Liver (tissue), 9 donors: ENCODE data around the gene DDX19B. TPM values are rescaled to one million over a fixed set of nuclear protein-coding genes. Genes with fewer than 3 reads are reported as not detected.

Experiments used
- DNase-seq: peaks from one replicate; pipeline ENCODE4 v3.0.0-alpha.2; 2017; ENCODE audit warnings: low spot score
- H3K27ac ChIP-seq, 2 donors: one replicate each; pipeline ENCODE4 v1.7.0; 2013; ENCODE audit warnings: inconsistent platforms in 2 of 2, low read length in 2 of 2, control low read depth in 1 of 2, low read depth in 1 of 2, mild to moderate bottlenecking in 1 of 2
- H3K27me3 ChIP-seq, 4 donors: one replicate each; pipeline versions ENCODE4 v1.6.1 to v1.7.0; 2013; ENCODE audit warnings: low read length in 3 of 4, inconsistent platforms in 1 of 4, mild to moderate bottlenecking in 1 of 4, moderate library complexity in 1 of 4; ENCODE audit not compliant: control insufficient read depth in 4 of 4, insufficient read depth in 4 of 4
- H3K36me3 ChIP-seq, 4 donors: one replicate each; pipeline versions ENCODE4 v1.6.1 to v1.7.0; 2013; ENCODE audit warnings: low read length in 3 of 4, mild to moderate bottlenecking in 3 of 4, low read depth in 1 of 4, moderate library complexity in 1 of 4; ENCODE audit not compliant: control insufficient read depth in 4 of 4, insufficient read depth in 3 of 4
- H3K4me1 ChIP-seq, 4 donors: one replicate each; pipeline versions ENCODE4 v1.6.1 to v1.7.0; 2013; ENCODE audit warnings: low read length in 3 of 4, mild to moderate bottlenecking in 3 of 4, moderate library complexity in 1 of 4; ENCODE audit not compliant: control insufficient read depth in 4 of 4, insufficient read depth in 4 of 4
- H3K4me3 ChIP-seq, 3 donors: one replicate each; pipeline versions ENCODE4 v1.6.1 to v1.7.0; 2013; ENCODE audit warnings: low read length in 3 of 3, control low read depth in 1 of 3, low read depth in 1 of 3, mild to moderate bottlenecking in 1 of 3
- H3K9ac ChIP-seq, 2 donors: one replicate each; pipeline ENCODE4 v1.7.0; 2013; ENCODE audit warnings: low read length in 2 of 2, mild to moderate bottlenecking in 2 of 2, moderate library complexity in 2 of 2, control low read depth in 1 of 2, low read depth in 1 of 2
- H3K9me3 ChIP-seq, 4 donors: one replicate each; pipeline versions ENCODE4 v1.6.1 to v1.7.0; 2013; ENCODE audit warnings: low read length in 3 of 4; ENCODE audit not compliant: control insufficient read depth in 4 of 4
- ATF3 ChIP-seq: IDR thresholded peaks from 2 replicates; pipeline ENCODE4 v1.6.1; 2016; ENCODE audit warnings: antibody characterized with exemption
- CTCF ChIP-seq: fragments of 150-350 bp; IDR thresholded peaks from 2 replicates; pipeline ENCODE4 v1.5.1; 2017; ENCODE audit warnings: improper control_type of control experiment, low read depth, low read length; ENCODE audit not compliant: missing input control
- FOXA1 ChIP-seq: IDR thresholded peaks from 2 replicates; pipeline ENCODE4 v1.6.1; 2016; ENCODE audit warnings: antibody characterized with exemption
- FOXA2 ChIP-seq: IDR thresholded peaks from 2 replicates; pipeline ENCODE4 v1.6.1; 2016; ENCODE audit warnings: antibody characterized with exemption
- GABPA ChIP-seq, 2 donors: IDR thresholded peaks in 1 of 2; conservative IDR thresholded peaks in 1 of 2; 2 replicates each; pipeline ENCODE4 v1.6.1; 2016; ENCODE audit warnings: antibody characterized with exemption in 2 of 2, mild to moderate bottlenecking in 1 of 2, moderate library complexity in 1 of 2
- HNF4A ChIP-seq, 2 donors: conservative IDR thresholded peaks; 2 replicates each; pipeline ENCODE4 v1.6.1; 2016; ENCODE audit warnings: antibody characterized with exemption in 2 of 2, mild to moderate bottlenecking in 2 of 2
- HNF4G ChIP-seq: IDR thresholded peaks from 2 replicates; pipeline ENCODE4 v1.6.1; 2016; ENCODE audit warnings: antibody characterized with exemption
- JUND ChIP-seq, 2 donors: IDR thresholded peaks; 2 replicates each; pipeline ENCODE4 v1.6.1; 2016; ENCODE audit warnings: antibody characterized with exemption in 2 of 2
- MAX ChIP-seq: IDR thresholded peaks from 2 replicates; pipeline ENCODE4 v1.6.1; 2016; ENCODE audit warnings: antibody characterized with exemption
- RAD21 ChIP-seq, 2 donors: IDR thresholded peaks; 2 replicates each; pipeline ENCODE4 v1.6.1; 2016; ENCODE audit warnings: antibody characterized with exemption in 2 of 2, mild to moderate bottlenecking in 2 of 2
- REST ChIP-seq: IDR thresholded peaks from 2 replicates; pipeline ENCODE4 v1.6.1; 2016; ENCODE audit warnings: antibody characterized with exemption, mild to moderate bottlenecking
- RXRA ChIP-seq, 2 donors: IDR thresholded peaks; 2 replicates each; pipeline ENCODE4 v1.6.1; 2017 to 2018; ENCODE audit warnings: antibody characterized with exemption in 2 of 2, mild to moderate bottlenecking in 1 of 2
- SP1 ChIP-seq: IDR thresholded peaks from 2 replicates; pipeline ENCODE4 v1.6.1; 2018; ENCODE audit warnings: antibody characterized with exemption, mild to moderate bottlenecking
- TAF1 ChIP-seq: conservative IDR thresholded peaks from 2 replicates; pipeline ENCODE4 v1.6.1; 2016; ENCODE audit warnings: antibody characterized with exemption, mild to moderate bottlenecking
- YY1 ChIP-seq: IDR thresholded peaks from 2 replicates; pipeline ENCODE4 v1.6.1; 2016; ENCODE audit warnings: antibody characterized with exemption, mild to moderate bottlenecking
- ZBTB33 ChIP-seq: IDR thresholded peaks from 2 replicates; pipeline ENCODE4 v1.6.1; 2016; ENCODE audit warnings: antibody characterized with exemption
- WGBS: extraction: QIAGEN DNeasy Blood & Tissue Kit; methylation state at CpG from one replicate; pipeline ENCODE4 v1.1.7; 2013; 5-methylcytosine and 5-hydroxymethylcytosine counted together
- polyA plus RNA-seq, 2 donors: library from polyadenylated mRNA; stranded (reverse) in 1 of 2; unstranded in 1 of 2; fragments of 200-250 nt in 1 of 2; fragments of >200 nt in 1 of 2; fragmentation: Nextera tagmentation in 1 of 2; extraction: Ambion mirVana in 1 of 2; gene quantifications; one replicate each; pipeline versions ENCODE4 v1.2.1 to v1.2.3, GENCODE V29; 2013 to 2015
- total RNA-seq, 2 donors: library from RNA; depleted of rRNA; stranded (reverse); fragments of >200 nt; gene quantifications; one replicate each; pipeline ENCODE4 v1.2.3, GENCODE V29; 2014
- donor health status: healthy.
- donor health status: healthy.
- donor health status: healthy.
- donor health status: healthy.
- donor health status: healthy.

The DDX19B gene
- total and polyA plus RNA-seq, 4 donors = 11.3 to 21.4 (median 16.5) TPM

- 100% methylated on average over 1 of the region's 1 CpG for WGBS
- Histone ChIP-seq H3K27me3 (no peaks in the 10 kb centered on the region), H3K36me3 (peaks cover 0 to 9% (median 2%) of the 10 kb centered on the region in 4 donors), H3K27ac (no peak overlapping the region), H3K9ac (no peak overlapping the region), H3K9me3 (no peaks in the 10 kb centered on the region), H3K4me3 (no peak overlapping the region), H3K4me1 (peaks cover 3 to 11% (median 3%) of the 10 kb centered on the region in 4 donors)
- no peak for DNase-seq
- TF ChIP-seq JUND (IDR thresholded peaks at IDR 0.05) (no peak), SP1 (no peak), RXRA (IDR thresholded peaks at IDR 0.05) (no peak), TAF1 (no peak), REST (no peak), CTCF (no peak), YY1 (no peak), ATF3 (no peak), ZBTB33 (no peak), RAD21 (IDR thresholded peaks at IDR 0.05) (no peak), HNF4A (conservative IDR thresholded peaks at IDR 0.05) (no peak), FOXA1 (no peak), MAX (no peak), FOXA2 (no peak), GABPA (IDR thresholded peaks at IDR 0.05 in 1 of 2, conservative IDR thresholded peaks at IDR 0.05 in 1 of 2) (no peak)
Observed at GRCh38 chr16:70301121-70301520, 2.1 kb downstream of the DDX19B start.

GRCh38 chr16:70302745-70303144, 3.8 kb downstream of the DDX19B start:
- no peak overlapping the region for H3K4me3 ChIP-seq
- no peak overlapping the region for H3K27ac ChIP-seq
- TF ChIP-seq TAF1 (no peak), RXRA (IDR thresholded peaks at IDR 0.05) (no peak), FOXA1 (no peak), YY1 (no peak), JUND (IDR thresholded peaks at IDR 0.05) (no peak), HNF4G (no peak), RAD21 (IDR thresholded peaks at IDR 0.05) (no peak), SP1 (no peak), CTCF (no peak)
- no peaks in the 10 kb centered on the region for H3K9me3 ChIP-seq
- no peak for DNase-seq
- WGBS = 62% methylated on average over 1 of the region's 1 CpG
- H3K36me3 ChIP-seq = peaks cover 0 to 9% (median 2%) of the 10 kb centered on the region in 4 donors
- H3K9ac ChIP-seq = no peak overlapping the region
- no peaks in the 10 kb centered on the region for H3K27me3 ChIP-seq
- H3K4me1 ChIP-seq = peaks cover 3 to 11% (median 3%) of the 10 kb centered on the region in 4 donors
